ENCODE measurements around the gene RBM6.
"Not testable (repeated sequence)": the region's sequence is repeated elsewhere in the genome, so short reads cannot be mapped to it uniquely, and the experiment has no call there.

The RBM6 gene

DNA sequence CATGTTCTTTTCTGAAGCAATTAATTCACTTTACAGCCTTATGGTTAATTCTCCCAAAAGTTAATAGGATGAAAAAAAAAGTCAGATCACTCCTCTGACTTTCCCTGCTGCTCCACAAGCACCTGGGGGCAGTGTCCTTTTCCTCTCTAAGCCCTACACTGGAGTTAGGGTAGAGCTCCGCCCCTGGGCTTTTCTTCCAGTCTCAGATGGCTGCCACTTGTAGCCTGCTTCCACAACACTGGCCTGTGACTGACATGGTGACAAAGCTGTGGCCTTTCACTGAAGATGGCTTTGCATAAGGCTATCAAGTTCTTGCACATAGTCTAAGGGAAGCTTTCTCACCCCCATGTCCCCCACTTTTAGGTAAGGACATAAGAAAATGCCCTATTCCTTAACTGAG lies 9.0 kb upstream of the RBM6 start:
- Histone ChIP-seq H3K36me3 (replicated peaks; ENCODE audit: insufficient read depth, low read length) (no peaks in the 10 kb centered on the region), H3K4me3 (ENCODE audit: low read length) (no peak overlapping the region), H3K9ac (ENCODE audit: low read length) (no peak overlapping the region), H2AFZ (ENCODE audit: low read length) (peak overlapping the region; percentile 52), H3F3A (ENCODE audit: insufficient read depth, low read length) (peaks cover 9% of the 10 kb centered on the region), H3K27ac (ENCODE audit: low read length) (peak overlapping the region; percentile 19; the same call in 1 of the 2 replicates), H4K20me1 (ENCODE audit: insufficient read depth, low read length) (no peaks in the 10 kb centered on the region), H3K9me3 (replicated peaks; ENCODE audit: insufficient read depth, low read length) (no peaks in the 10 kb centered on the region), H3K9me2 (replicated peaks; ENCODE audit: insufficient read depth, low read length) (no peaks in the 10 kb centered on the region), H3K79me2 (ENCODE audit: low read length) (peaks cover 17% of the 10 kb centered on the region), H3K4me2 (ENCODE audit: low read depth, low read length) (peak overlapping the region; percentile 79; the same call in 1 of the 2 replicates), H3K27me3 (replicated peaks; ENCODE audit: insufficient read depth, low read length) (no peaks in the 10 kb centered on the region), H3K4me1 (ENCODE audit: low read length) (peaks cover 16% of the 10 kb centered on the region)
- DNase-seq: peak; percentile 39
- TF ChIP-seq, protein P1, sequence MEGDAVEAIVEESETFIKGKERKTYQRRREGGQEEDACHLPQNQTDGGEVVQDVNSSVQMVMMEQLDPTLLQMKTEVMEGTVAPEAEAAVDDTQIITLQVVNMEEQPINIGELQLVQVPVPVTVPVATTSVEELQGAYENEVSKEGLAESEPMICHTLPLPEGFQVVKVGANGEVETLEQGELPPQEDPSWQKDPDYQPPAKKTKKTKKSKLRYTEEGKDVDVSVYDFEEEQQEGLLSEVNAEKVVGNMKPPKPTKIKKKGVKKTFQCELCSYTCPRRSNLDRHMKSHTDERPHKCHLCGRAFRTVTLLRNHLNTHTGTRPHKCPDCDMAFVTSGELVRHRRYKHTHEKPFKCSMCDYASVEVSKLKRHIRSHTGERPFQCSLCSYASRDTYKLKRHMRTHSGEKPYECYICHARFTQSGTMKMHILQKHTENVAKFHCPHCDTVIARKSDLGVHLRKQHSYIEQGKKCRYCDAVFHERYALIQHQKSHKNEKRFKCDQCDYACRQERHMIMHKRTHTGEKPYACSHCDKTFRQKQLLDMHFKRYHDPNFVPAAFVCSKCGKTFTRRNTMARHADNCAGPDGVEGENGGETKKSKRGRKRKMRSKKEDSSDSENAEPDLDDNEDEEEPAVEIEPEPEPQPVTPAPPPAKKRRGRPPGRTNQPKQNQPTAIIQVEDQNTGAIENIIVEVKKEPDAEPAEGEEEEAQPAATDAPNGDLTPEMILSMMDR (IDR thresholded peaks at IDR 0.05; ENCODE audit: low read length): peak; percentile 17; the same call in 1 of the 2 replicates
- no peak for TF ChIP-seq EZH2 (optimal IDR thresholded peaks at IDR 0.05; ENCODE audit: low read depth, low read length)

DNA sequence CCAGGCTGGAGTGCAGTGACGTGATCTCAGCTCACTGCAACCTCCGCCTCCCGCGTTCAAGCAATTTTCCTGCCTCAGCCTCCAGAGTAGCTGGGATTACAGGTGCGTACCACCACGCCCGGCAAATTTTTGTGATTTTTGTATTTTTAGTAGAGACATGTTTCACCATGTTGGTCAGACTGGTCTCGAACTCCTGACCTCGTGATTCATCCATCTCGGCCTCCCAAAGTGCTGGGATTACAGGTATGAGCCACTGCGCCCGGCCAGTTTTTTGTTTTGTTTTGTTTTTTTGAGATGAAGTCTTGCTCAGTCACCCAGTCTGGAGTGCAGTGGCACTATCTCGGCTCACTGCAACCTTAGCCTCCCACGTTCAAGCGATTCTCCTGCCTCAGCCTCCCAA lies 7.7 kb upstream of the RBM6 start:
- not testable (repeated sequence) for H3K4me2 ChIP-seq (ENCODE audit: low read depth, low read length); DNase-seq; H2AFZ ChIP-seq (ENCODE audit: low read length); H3K9me2 ChIP-seq (replicated peaks; ENCODE audit: insufficient read depth, low read length); H3K36me3 ChIP-seq (replicated peaks; ENCODE audit: insufficient read depth, low read length); H4K20me1 ChIP-seq (ENCODE audit: insufficient read depth, low read length); H3K9me3 ChIP-seq (replicated peaks; ENCODE audit: insufficient read depth, low read length); H3F3A ChIP-seq (ENCODE audit: insufficient read depth, low read length); H3K9ac ChIP-seq (ENCODE audit: low read length); H3K27ac ChIP-seq (ENCODE audit: low read length); H3K27me3 ChIP-seq (replicated peaks; ENCODE audit: insufficient read depth, low read length); H3K4me3 ChIP-seq (ENCODE audit: low read length)
- Histone ChIP-seq H3K4me1 (ENCODE audit: low read length) (peaks cover 16% of the 10 kb centered on the region), H3K79me2 (ENCODE audit: low read length) (peaks cover 13% of the 10 kb centered on the region)

DNA sequence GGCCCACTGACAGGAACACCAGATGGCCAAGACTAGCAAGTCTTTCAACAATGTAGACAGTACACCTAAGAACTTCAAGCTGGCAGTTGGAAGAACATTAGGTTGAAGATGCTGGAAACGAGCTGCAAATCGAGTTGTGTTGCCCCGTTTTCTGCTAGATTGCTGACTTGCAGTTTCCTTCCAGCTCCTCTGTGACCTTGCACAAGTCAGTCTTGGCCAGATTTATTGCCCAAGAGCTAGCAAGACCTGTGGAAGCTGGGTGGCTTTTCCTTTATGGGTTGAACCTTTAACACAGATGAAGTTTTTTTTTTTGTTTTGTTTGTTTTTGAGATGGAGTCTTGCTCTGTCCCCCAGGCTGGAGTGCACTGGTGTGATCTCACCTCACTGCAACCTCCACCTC lies 2.9 kb upstream of the RBM6 start:
- Histone ChIP-seq H3K9me3 (replicated peaks; ENCODE audit: insufficient read depth, low read length) (no peaks in the 10 kb centered on the region), H3K9me2 (replicated peaks; ENCODE audit: insufficient read depth, low read length) (no peaks in the 10 kb centered on the region), H3F3A (ENCODE audit: insufficient read depth, low read length) (peaks cover 14% of the 10 kb centered on the region), H3K27me3 (replicated peaks; ENCODE audit: insufficient read depth, low read length) (no peaks in the 10 kb centered on the region), H3K4me3 (ENCODE audit: low read length) (no peak overlapping the region), H3K4me2 (ENCODE audit: low read depth, low read length) (no peak overlapping the region), H3K4me1 (ENCODE audit: low read length) (peaks cover 4% of the 10 kb centered on the region; the same call in 1 of the 2 replicates), H2AFZ (ENCODE audit: low read length) (no peak overlapping the region), H3K27ac (ENCODE audit: low read length) (no peak overlapping the region), H3K9ac (ENCODE audit: low read length) (no peak overlapping the region), H4K20me1 (ENCODE audit: insufficient read depth, low read length) (0 out of 2 replicates have a peak, but pooled peaks cover 3% of the 10 kb centered on the region), H3K36me3 (replicated peaks; ENCODE audit: insufficient read depth, low read length) (no peaks in the 10 kb centered on the region), H3K79me2 (ENCODE audit: low read length) (peaks cover 21% of the 10 kb centered on the region)
- no peak for DNase-seq
- TF ChIP-seq EZH2phosphoT487 (IDR thresholded peaks at IDR 0.05; ENCODE audit: low read length) (no peak), EZH2 (optimal IDR thresholded peaks at IDR 0.05; ENCODE audit: low read depth, low read length) (no peak)
- TF ChIP-seq, protein P1 (IDR thresholded peaks at IDR 0.05; ENCODE audit: low read length): no peak

DNA sequence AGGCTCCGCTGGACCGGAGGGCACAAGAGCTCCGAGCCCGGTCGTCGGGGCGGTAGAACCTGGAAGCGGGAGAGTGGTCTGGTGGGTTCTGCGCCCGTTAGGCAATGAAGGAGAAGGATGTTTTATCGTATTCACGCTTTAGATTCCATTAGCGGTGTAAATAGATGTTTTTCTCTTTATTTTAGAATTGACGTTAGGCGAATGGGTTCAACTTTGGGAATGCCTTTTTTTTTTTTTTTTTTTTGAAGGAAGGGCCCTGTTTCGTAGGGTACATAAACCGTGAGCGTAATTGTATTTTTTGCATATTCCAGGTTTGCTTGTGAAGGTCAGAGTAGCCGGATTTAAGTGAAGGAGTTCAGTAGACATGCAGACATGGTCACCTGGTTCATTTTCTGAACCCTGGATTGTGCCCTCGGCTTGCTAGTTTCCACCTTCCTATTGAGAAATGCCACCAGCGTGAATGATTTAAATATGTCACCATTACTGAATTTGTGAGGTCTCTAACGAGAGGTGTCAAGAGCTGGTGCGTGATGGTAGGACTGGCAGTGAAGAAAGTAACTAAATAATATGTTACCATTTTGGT lies 808 bp downstream of the RBM6 start:
- H3K4me3 ChIP-seq (ENCODE audit: low read length): peak overlapping the region; percentile 92
- DNase-seq: no peak
- H3K27me3 ChIP-seq (replicated peaks; ENCODE audit: insufficient read depth, low read length): no peaks in the 10 kb centered on the region
- peaks cover 10% of the 10 kb centered on the region; the same call in 1 of the 2 replicates for H4K20me1 ChIP-seq (ENCODE audit: insufficient read depth, low read length)
- peaks cover 57% of the 10 kb centered on the region for H3K79me2 ChIP-seq (ENCODE audit: low read length)
- peak overlapping the region; percentile 94 for H3K4me2 ChIP-seq (ENCODE audit: low read depth, low read length)
- H3K4me1 ChIP-seq (ENCODE audit: low read length): peaks cover 4% of the 10 kb centered on the region
- H3K27ac ChIP-seq (ENCODE audit: low read length): peak overlapping the region; percentile 94
- TF ChIP-seq EZH2phosphoT487 (IDR thresholded peaks at IDR 0.05; ENCODE audit: low read length) (no peak), EZH2 (optimal IDR thresholded peaks at IDR 0.05; ENCODE audit: low read depth, low read length) (no peak)
- TF ChIP-seq, protein P1 (IDR thresholded peaks at IDR 0.05; ENCODE audit: low read length): no peak
- peak overlapping the region; percentile 55 for H2AFZ ChIP-seq (ENCODE audit: low read length)
- H3K9ac ChIP-seq (ENCODE audit: low read length): peak overlapping the region; percentile 94
- H3K9me2 ChIP-seq (replicated peaks; ENCODE audit: insufficient read depth, low read length): no peaks in the 10 kb centered on the region
- peaks cover 14% of the 10 kb centered on the region for H3F3A ChIP-seq (ENCODE audit: insufficient read depth, low read length)
- no peaks in the 10 kb centered on the region; the same call in 1 of the 2 replicates for H3K36me3 ChIP-seq (replicated peaks; ENCODE audit: insufficient read depth, low read length)
- H3K9me3 ChIP-seq (replicated peaks; ENCODE audit: insufficient read depth, low read length): no peaks in the 10 kb centered on the region
